ES-I3 (cell line): ENCODE measurements around the gene URI1.
"Not testable (repeated sequence)": the region's sequence is repeated elsewhere in the genome, so short reads cannot be mapped to it uniquely, and the experiment has no call there.

ENCODE experiments used
- H3K36me3 ChIP-seq: 2 replicates; pipeline ENCODE4 v1.6.1; 2013; ENCODE audit warnings: mild to moderate bottlenecking, low read length, control low read depth, moderate library complexity; ENCODE audit not compliant: insufficient read depth
- H3K4me1 ChIP-seq: 2 replicates; pipeline ENCODE4 v1.6.1; 2013; ENCODE audit warnings: mild to moderate bottlenecking, control low read depth, low read length; ENCODE audit not compliant: insufficient read depth
- H3K9ac ChIP-seq: 2 replicates; pipeline ENCODE4 v1.6.1; 2013; ENCODE audit warnings: low read depth, mild to moderate bottlenecking, low read length, moderate library complexity
- H3K9me3 ChIP-seq: 2 replicates; pipeline ENCODE4 v1.6.1; 2013; ENCODE audit warnings: mild to moderate bottlenecking, low read length, moderate library complexity; ENCODE audit not compliant: control insufficient read depth, insufficient read depth

URI1 gene

DNA sequence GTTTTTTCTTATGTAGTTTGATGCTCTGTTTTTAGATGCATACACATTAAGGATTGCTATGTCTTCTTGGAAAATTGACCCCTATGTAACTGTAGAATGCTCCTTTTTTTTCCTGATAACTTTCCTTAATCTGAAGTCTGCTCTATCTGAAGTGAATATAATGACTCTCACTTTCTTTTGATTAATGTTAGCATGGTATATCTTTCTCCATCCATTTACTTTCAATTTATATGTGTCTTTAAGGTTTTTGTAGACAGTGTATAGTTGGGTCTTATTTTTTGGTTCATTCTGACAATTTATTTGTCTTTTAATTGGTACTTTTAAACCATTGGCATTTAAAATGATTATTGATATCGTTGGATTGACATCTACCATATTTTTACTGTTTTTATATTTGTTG lies 92.3 kb downstream of the URI1 start:
- Histone ChIP-seq H3K36me3 (peaks cover 8% of the 10 kb centered on the region), H3K9ac (no peak overlapping the region), H3K9me3 (peaks cover 11% of the 10 kb centered on the region), H3K4me1 (no peaks in the 10 kb centered on the region)

DNA sequence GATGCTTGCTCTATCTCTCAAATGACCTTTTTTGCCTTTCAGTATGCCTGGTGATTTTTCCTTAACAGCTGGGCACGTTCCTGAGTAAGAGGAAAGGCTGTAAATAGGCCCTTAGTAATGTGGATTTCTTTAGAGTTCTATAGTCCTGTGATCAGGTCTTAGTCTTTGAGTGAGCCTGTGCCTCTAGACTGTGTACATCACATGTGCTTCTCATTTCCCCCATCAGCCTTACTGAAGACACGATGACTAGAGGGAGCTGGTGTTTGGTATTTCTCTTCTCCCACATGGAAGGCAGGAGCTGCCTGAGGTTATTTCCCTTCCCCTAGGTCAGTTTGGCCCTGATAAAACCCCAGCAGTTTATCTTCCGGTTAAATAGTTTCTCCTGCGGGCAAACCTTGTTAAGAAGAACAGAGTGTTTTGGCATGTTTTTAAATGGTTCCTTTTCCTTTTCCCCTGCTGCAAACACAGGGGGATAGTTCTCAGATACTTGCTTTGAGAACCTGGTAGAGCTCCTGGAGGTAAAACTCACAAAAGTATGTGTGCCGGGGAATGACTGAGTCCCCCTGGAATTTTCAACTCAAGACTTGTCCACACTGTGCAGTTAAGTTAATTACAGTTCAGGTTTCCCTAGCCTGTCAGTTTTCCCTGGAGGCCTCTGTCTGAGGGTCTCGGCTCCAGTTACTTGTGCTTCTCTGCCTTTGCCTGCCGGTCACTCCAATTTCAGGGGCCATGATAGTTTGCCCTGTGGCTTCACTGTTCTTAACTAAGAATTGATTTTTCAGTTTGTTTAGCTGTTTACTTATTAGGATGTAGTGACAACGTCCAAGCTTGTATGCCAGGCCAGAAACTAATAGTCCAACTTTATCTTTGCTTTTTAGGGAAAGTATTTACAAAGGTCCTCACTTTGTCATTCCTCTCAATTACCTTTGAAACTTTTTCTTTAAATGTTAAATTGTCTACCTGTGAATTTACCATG lies 94.4 kb downstream of the URI1 start:
- no peaks in the 10 kb centered on the region for H3K4me1 ChIP-seq
- no peak overlapping the region for H3K9ac ChIP-seq
- H3K9me3 ChIP-seq = peaks cover 21% of the 10 kb centered on the region
- H3K36me3 ChIP-seq = peaks cover 5% of the 10 kb centered on the region

DNA sequence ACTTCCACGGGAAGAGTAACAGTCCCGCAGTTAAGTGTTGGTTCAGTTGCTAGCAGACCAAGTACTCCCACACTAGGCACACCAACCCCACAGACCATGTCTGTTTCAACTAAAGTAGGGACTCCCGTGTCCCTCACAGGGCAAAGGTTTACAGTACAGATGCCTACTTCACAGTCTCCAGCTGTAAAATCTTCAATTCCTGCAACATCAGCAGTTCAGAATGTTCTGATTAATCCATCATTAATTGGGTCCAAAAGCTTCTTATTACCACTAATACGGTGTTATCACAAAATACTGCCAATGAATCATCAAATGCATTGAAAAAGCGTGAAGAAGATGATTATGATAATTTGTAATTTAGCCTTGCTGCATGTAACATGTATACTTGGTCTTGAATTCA lies 95.8 kb downstream of the URI1 start:
- Histone ChIP-seq H3K4me1 (no peaks in the 10 kb centered on the region), H3K36me3 (peaks cover 5% of the 10 kb centered on the region; the same call in 1 of the 2 replicates), H3K9me3 (peaks cover 21% of the 10 kb centered on the region), H3K9ac (no peak overlapping the region)

DNA sequence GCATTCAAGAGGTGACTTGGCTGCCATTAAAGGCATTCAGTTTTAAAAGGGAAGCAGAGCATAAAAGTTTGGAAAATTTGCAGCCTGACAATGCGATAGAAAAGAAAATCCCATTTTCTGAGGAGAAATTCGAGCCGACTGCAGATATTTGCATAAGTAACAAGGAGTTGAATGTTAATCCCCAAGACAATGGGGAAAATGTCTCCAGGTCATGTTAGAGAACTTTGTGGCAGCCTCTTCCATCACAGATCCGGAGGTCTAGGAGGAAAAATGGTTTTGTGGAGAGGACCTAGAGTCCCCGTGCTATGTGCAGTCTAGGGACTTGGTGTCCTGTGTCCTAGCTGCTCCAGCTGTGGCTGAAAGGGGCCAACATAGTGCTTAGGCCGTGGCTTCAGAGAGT lies 99.9 kb downstream of the URI1 start:
- H3K9me3 ChIP-seq = peaks cover 19% of the 10 kb centered on the region
- H3K9ac ChIP-seq, H3K4me1 ChIP-seq, H3K36me3 ChIP-seq: not testable (repeated sequence)

DNA sequence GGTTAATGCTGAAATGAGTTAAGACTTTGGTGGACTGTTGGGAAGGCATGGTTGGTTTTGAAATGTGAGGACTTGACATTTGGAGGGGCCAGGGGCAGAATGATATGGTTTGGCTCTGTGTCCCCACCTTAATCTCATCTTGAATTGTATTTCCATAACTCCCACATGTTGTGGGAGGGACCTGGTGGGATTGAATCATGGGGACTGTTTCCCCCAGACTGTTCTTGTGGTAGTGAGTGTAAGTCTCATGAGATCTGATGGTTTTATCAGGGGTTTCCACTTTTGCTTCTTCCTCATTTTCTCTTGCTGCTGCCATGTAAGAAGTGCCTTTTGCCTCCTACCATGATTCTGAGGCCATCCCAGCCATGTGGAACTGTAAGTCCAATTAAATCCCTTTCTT lies 101.0 kb downstream of the URI1 start:
- H3K36me3 ChIP-seq, H3K4me1 ChIP-seq, H3K9ac ChIP-seq: not testable (repeated sequence)
- peaks cover 12% of the 10 kb centered on the region; the same call in 1 of the 2 replicates for H3K9me3 ChIP-seq

DNA sequence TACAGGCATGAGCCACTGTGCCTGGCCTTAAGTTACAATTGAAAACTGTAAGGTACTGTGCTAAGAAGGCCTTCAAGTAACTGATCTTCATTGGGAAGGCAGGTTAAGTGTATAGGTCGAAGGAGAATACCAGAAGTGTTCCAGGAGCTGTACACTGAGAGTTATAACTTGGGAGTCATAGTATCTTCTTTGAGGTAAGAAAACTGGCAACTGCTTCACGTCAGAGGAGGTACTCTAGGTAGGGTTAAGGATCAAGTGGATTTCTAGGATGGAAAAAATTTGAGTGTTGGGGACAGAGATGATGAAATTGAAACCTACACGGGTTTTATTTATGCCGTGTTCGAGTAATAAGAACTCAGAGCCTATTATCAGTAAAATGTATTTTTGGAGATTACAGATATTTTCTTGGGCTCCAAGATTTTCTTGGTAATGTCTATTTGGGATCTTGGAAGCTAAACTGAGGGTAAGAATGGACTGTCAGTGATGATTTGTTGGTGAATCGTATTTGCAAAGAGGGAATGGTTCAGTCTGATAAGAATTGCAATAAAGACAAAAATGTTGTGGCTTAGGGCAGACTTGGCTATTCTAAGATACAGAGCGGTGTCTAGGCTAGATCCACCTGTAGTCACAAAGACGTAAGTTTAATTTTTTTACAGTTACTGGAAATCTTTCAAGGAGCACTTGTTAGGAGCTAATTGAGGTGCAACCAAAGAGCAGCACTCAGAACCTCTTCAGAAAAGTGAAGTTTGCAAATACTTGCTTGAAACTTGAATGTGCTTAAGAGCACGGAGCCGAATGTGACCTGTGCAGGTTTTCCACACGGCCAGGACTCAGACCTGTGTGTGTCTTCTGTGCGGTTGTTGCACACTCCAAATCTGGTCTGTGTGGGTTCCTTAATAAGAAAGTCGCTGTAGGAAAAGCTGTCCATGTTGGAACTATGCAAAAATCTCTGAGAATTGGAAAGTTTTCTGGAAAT lies 102.5 kb downstream of the URI1 start:
- Histone ChIP-seq H3K9ac (no peak overlapping the region), H3K36me3 (0 out of 2 replicates have a peak, but pooled peaks cover 3% of the 10 kb centered on the region), H3K4me1 (no peaks in the 10 kb centered on the region; the same call in 1 of the 2 replicates), H3K9me3 (peaks cover 10% of the 10 kb centered on the region; the same call in 1 of the 2 replicates)

DNA sequence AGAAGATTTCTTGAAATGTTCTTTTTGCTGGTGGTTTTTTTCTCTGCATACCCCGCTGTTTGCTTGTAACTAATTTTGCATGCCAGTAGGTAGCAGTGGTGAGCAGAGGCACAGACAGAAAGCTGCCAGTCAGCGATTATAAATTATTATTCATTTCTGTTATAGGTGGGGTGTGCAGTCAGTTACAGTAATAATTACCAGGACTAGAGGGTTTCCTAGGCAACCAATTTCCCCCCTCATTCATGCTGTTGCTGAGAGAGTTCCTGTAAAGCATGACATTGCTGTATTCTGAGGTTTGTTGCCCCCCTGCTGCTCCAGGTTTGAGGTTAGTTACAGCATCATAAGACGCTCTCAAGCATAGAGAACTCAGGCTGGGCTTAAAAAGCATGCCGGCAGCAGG lies 104.5 kb downstream of the URI1 start:
- 0 out of 2 replicates have a peak, but pooled peaks cover 3% of the 10 kb centered on the region for H3K36me3 ChIP-seq
- H3K9ac ChIP-seq = no peak overlapping the region
- H3K9me3 ChIP-seq = no peaks in the 10 kb centered on the region
- no peaks in the 10 kb centered on the region; the same call in 1 of the 2 replicates for H3K4me1 ChIP-seq

DNA sequence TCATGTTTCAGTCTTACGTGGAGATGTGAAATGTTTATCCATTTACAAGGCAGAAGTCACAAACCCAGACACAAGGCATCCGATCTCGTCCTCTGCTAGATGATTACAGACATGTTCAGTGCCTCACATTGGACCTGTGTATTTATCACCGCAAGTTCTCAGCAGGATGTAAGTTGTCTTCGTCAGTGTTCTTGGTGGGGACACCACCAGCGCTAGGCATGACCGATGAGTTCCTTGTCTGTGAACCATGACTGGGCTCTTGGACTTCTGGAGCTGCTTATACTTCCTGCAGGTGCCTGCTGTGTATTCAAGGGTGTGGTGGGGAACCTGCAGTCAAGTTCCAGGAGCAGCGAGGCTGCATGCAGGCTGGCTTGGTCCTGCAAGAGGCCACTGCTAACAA lies 105.4 kb downstream of the URI1 start:
- Histone ChIP-seq H3K36me3 (0 out of 2 replicates have a peak, but pooled peaks cover 3% of the 10 kb centered on the region), H3K9ac (no peak overlapping the region), H3K4me1 (no peaks in the 10 kb centered on the region; the same call in 1 of the 2 replicates), H3K9me3 (no peaks in the 10 kb centered on the region)

DNA sequence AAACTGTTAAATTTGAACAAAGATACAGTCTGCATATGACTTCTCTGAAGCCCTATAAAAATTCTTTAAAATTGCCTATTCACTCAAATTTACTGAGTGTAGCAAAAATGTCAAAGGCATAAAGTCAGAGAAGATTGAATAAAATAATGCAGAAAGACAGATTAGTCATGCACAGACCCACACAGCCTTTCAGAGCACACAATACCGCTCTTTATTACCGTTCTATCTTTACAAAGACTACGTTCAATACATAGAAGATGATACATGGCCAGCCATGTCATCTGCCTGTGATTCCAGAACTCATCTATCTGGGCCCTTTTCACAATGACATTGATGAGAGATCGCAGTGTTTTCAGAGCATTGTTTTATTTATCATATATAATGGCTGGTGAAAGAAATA lies 107.2 kb downstream of the URI1 start:
- Histone ChIP-seq H3K9me3 (no peaks in the 10 kb centered on the region), H3K36me3 (0 out of 2 replicates have a peak, but pooled peaks cover 3% of the 10 kb centered on the region), H3K9ac (no peak overlapping the region), H3K4me1 (no peaks in the 10 kb centered on the region; the same call in 1 of the 2 replicates)

DNA sequence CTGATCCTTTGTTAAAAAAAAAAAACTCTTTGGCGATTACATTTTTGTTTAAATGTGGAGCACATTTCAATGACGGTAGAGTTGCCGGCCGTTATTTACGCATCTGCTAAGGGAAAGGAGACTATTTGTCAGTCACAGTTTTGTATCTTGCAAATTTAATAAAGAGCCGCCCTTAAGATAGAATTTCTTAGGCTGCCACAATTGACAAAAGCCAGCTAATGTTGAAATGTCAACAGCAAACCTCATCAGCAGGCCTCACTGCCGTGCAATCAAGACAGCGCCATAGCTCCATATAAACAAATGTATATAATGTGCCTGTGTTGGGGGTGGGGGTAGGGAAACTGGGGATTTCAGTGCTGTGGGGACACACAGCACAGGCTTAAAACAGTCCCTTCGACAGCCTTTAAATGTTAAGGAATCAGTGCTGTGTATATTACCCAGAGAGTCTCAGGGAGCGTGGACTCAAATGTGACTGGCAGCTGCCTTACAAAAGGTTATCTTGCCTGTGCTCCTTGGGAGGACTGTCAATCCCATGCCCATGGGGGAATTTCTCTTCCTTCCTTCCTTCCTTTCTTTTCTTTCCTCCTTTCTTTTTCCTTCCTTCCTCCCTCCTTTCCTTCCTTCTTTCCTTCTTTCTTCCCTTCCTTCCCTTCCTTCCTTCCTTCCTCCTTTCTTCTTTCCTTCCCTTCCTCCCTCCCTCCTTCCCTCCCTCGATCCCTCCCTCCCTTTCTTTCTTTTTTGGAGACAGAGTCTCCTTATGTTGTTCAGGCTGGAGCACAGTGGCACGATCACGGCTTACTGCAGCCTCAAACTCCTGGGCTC lies 108.0 kb downstream of the URI1 start:
- no peak overlapping the region for H3K9ac ChIP-seq
- no peaks in the 10 kb centered on the region for H3K9me3 ChIP-seq
- H3K36me3 ChIP-seq = no peaks in the 10 kb centered on the region
- H3K4me1 ChIP-seq = no peaks in the 10 kb centered on the region; the same call in 1 of the 2 replicates

DNA sequence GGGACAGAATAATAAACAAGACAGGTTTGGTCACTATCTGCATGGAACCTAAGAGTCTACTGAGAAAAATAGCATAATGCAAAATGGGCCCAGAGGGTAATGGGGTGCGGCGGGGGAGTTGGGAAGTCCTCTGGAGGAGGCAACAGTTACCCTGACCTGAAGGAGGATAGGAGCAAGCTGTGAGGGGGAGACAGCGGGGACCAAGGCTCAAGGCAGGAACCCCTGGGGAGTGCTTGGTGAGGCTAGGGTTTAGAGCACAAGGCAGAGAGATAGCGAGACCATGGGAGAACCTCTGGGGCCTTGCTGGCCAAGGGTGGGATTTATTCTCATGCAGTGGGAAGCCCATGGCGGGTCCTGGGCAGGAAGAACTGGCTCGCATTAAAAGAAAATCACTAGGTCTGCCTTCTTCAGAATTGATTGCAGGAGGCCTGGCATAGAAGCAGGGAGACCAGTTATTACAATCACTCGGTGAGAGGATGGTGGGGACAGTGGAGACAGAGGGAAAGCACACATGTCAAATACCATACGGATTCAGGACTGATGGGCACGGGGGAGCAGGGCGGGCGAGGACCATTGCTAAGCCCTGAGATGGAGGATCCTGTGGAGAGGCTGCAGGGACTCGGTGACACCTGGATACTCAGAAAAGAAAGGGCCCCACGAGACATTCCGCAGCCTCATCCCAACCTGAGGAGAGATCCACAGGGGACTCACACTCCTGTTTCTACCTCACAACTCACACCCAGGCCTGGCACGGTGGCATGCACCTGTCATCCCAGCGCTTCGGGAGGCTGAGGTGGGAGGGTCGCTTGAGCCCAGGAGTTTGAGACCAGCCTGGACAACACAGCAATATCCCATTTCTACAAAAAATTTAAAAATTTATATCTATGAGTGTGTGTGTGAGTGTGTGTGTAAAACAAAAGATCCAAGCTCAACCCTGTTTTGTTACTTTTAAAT lies 110.4 kb downstream of the URI1 start:
- H3K4me1 ChIP-seq = no peaks in the 10 kb centered on the region
- no peaks in the 10 kb centered on the region for H3K36me3 ChIP-seq
- no peak overlapping the region for H3K9ac ChIP-seq
- H3K9me3 ChIP-seq = no peaks in the 10 kb centered on the region

DNA sequence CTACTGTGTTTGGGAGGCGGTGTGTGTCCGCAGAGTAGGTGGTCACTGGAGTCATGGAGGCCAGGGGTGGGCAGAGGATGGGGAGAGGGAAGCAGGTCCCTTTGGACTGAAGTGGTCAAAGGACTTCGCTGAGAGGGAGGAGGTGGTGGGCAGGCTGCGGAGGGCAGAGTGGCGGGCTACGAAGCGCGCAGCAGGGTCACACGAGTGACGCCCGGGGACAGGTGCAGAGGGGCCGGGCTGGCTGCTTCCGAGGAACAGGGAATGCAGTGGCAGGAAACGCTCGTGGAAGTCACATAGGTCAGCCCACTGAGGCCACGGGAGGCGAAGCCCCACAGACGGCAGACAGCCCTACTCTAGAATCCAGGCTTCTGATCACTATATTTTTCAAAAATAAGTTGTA lies 111.5 kb downstream of the URI1 start:
- no peaks in the 10 kb centered on the region for H3K36me3 ChIP-seq
- H3K9ac ChIP-seq = no peak overlapping the region
- H3K4me1 ChIP-seq = no peaks in the 10 kb centered on the region
- H3K9me3 ChIP-seq = no peaks in the 10 kb centered on the region

DNA sequence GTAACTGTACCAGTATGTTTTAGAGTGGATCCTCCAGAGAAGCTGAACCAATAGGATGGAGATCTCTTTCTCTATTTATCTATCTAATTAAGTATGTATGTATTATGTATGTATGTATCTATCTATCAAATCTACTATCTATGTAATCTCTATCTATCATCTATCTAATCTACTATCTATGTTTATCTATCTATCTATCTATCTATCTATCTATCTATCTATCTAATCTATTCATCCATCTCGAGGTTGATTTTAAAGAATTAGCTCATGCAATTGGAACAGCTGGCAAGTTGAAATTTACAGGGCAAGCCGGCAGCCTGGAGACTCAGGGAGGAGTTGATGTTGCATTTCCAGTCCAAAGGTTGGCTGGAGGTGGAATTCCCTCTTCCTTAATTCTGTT lies 112.2 kb downstream of the URI1 start:
- Histone ChIP-seq H3K9me3 (no peaks in the 10 kb centered on the region), H3K9ac (no peak overlapping the region), H3K4me1 (no peaks in the 10 kb centered on the region), H3K36me3 (no peaks in the 10 kb centered on the region)
